ELF-1 (cell line): ENCODE results near the gene DYRK1A.
A peak's percentile ranks its signal among the peaks of the same experiment; 100 is the strongest.

Experiments
- DNase-seq: peaks from one replicate; pipeline ENCODE4 v3.0.0-alpha.2; 2016; ENCODE audit warnings: low read depth, low spot score

DYRK1A gene

GRCh38 chr21:37366482-37367316, at the start of gene DYRK1A:
DYRK1A (plus strand) TSS chr21:37366773; CDS start chr21:37420375, 53,602 bp downstream.
- DNase-seq: peak; percentile 99

GRCh38 chr21:37319551-37319950, 47.0 kb upstream of the DYRK1A start:
- no peak for DNase-seq

GRCh38 chr21:37322084-37322483, 44.5 kb upstream of the DYRK1A start:
- no peak for DNase-seq

- no peak for DNase-seq
Measured at GRCh38 chr21:37324558-37324957, 42.0 kb upstream of the DYRK1A start.

GRCh38 chr21:37328147-37328546, 38.4 kb upstream of the DYRK1A start:
- peak; percentile 10 for DNase-seq

- no peak for DNase-seq
Measured at GRCh38 chr21:37331411-37331810, 35.2 kb upstream of the DYRK1A start.

- no peak for DNase-seq
Measured at GRCh38 chr21:37335053-37335452, 31.5 kb upstream of the DYRK1A start.

GRCh38 chr21:37337179-37337578, 29.4 kb upstream of the DYRK1A start:
- DNase-seq: no peak

- DNase-seq: no peak
Measured at GRCh38 chr21:37337831-37338230, 28.7 kb upstream of the DYRK1A start.

- DNase-seq: peak; percentile 70
Measured at GRCh38 chr21:37338671-37339551, 27.7 kb upstream of the DYRK1A start.

GRCh38 chr21:37339552-37339939, 27.0 kb upstream of the DYRK1A start:
- no peak for DNase-seq

GRCh38 chr21:37341254-37341960, 25.2 kb upstream of the DYRK1A start:
- DNase-seq: peak; percentile 37

GRCh38 chr21:37342046-37342632, 24.4 kb upstream of the DYRK1A start:
- no peak for DNase-seq

GRCh38 chr21:37346841-37347430, 19.6 kb upstream of the DYRK1A start:
- no peak for DNase-seq

GRCh38 chr21:37348664-37349063, 17.9 kb upstream of the DYRK1A start:
- DNase-seq: no peak

- DNase-seq: no peak
Measured at GRCh38 chr21:37350472-37350871, 16.1 kb upstream of the DYRK1A start.

- DNase-seq: no peak
Measured at GRCh38 chr21:37356706-37357105, 9.9 kb upstream of the DYRK1A start.

- DNase-seq: no peak
Measured at GRCh38 chr21:37357691-37358090, 8.9 kb upstream of the DYRK1A start.

GRCh38 chr21:37358397-37358796, 8.2 kb upstream of the DYRK1A start:
- no peak for DNase-seq

GRCh38 chr21:37363936-37364335, 2.6 kb upstream of the DYRK1A start:
- no peak for DNase-seq

GRCh38 chr21:37364722-37365121, 1.9 kb upstream of the DYRK1A start:
- no peak for DNase-seq
